Dermis microvascular lymphatic vessel endothelial cell (primary cell): Measurements from ENCODE around the gene MYADML2. TPM values are rescaled to one million over a fixed set of nuclear protein-coding genes. Genes with fewer than 3 reads are reported as not detected.

Experiments
- DNase-seq, 2 donors: peaks; one replicate each; pipeline versions ENCODE4 v3.0.0 to v3.0.0-alpha.2; 2010; ENCODE audit warnings: low read depth in 2 of 2
- total RNA-seq: library from RNA; depleted of rRNA; stranded (reverse); fragments of >200 nt; gene quantifications from 2 replicates; pipeline ENCODE4 v1.2.1, GENCODE V29; 2014

Gene MYADML2
- total RNA-seq, 1 donor from 2014 or later = not detected

GRCh38 chr17:81940538-81941483 is 6.2 kb downstream of the MYADML2 start:
- no peak for DNase-seq

DNA sequence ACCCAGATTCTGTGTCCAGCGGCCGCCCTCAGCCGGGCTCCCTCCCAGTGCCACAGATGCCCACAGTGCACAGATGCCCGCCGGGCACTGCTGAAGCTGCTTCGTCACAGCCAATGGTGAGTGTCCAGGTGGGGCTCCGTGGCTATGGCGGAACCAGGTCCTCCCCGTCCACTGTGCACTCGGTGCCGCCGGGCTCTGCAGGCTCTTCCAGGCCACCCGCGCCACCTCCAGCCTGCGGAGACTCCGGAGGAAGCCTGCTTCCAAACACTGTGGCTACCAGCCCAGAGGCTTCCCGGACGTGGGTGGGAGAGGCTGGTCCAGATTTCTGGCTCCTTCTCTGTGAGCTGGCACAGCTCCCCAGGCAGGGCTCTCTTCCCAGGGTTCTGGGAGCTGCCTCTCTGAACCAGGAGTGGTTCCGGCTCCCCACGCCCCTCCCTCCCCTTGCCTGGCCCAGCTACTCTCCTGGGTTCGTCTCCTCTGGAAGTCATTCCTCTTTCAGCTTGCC is 7.1 kb downstream of the MYADML2 start:
- no peak for DNase-seq

DNA sequence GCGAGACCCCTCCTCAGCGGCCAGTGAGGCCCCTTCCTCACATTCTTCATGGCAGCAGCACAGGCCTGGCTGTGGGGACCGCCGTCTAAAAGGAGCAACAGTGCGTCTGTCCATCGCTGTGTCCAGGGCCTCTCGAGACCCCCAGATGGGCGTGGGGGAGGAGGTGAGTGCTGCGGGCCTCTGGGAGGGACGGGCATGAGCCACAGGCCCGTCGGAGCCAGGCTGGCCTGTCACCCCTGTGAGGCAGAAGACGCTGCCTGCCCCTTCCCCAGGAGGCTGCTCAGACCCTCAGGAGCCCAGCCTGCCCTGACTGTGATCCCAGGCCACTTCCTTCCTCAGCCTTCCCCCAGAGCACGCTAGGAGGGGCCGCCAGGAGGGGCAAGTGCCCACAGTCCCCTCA is 7.8 kb downstream of the MYADML2 start:
- no peak for DNase-seq

- DNase-seq = no peak
These were observed 11.3 kb downstream of the MYADML2 start for GRCh38 chr17:81935709-81936084.

DNA sequence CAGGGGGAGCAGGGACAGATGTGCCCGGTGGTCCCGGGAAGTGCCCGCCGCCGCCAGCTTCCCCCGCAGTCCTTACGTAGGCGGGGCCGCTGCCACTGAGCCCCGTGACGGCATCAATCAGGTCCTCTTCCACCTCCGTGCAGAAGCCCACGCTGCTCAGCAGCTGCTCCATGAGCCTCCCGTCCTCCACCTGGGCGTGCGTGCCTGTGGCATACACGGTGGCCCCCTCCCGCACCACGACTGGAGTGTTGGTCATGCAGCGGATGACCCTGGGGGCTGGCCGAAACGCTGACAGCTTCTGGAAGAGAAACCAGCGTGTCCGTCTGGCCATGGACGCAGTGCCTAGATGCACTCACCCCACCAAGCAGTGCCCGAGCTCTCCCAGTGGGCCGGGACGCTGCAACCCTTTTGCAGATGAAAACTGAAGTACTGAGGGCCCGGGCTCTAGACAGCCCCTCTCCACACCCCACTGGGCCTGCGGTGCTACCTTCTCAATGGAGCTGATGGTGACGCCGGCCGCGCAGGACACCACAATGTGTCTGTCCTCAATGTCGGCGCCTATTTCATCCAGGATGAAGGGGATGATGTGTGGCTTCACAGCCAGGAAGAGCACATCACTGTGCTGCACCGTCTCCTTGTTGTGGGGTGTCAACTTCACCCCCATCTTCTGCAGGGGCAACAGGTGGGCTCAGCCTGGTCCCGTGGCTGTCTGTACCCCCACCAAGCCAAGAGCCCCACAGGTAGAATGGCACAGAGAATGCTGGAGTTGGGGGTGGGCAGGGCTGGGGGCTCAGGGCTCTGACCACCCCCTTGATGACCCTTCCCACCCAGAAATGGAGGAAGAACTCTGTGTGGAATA is 12.0 kb downstream of the MYADML2 start:
- no peak for DNase-seq

- no peak for DNase-seq
These were observed 12.8 kb downstream of the MYADML2 start for GRCh38 chr17:81934098-81934757.

DNA sequence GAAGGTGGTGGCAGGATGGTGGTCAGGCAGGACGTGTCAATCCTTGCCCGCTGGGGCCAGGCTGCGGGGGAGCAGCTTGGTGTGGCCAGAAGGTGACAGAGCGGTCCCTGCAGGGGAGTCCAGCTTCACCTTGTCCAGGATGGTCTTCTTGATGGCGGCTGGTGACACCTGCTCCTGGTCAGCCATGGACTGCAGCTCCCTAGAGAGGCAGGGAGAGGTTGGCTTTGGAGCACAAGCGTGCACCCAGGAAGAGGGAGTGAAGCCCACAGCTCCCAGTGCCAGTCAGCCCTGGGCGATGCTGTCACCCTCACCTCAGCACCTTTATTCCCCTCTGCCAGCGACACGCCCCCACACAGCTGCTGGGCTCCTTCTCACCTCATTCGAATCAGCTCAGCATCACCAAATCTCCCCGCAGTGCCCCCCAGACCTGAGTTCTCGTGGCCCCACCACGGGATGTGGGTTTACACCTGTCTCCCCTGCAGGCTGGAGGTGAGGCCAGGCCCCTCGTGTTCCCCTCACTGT is 13.8 kb downstream of the MYADML2 start:
- no peak for DNase-seq

DNA sequence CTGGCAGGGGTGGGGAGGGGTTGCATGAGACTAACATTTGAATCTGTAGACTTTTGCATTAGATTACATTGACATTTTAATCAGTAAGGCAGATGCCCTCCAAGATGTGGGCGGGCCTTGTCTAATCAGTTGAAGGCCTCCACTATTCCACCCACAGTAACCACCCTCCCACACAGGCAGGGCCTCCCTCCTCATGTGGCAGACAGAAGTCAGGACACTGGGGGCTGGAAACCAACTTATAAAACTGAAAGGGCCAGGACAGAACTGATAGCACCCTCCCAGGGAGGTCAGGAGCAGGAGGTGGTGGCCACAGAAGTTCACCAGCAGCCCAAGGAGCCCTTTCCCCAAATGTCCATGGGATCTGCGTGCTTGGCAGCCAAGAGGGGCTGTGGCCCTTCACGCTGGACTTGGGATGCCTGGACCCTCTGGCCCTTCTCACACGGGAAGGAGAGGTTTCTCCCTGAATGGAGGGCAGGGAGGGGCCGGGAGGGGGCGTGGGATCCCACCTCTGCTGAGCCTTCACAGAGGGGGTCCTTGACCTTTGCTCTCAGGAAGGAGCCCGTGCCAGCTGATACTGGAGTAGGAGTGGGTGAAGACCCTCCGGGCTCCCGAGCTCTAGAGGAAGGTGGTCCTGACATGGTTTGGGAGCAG is 14.6 kb downstream of the MYADML2 start:
- no peak for DNase-seq

- no peak for DNase-seq
These were observed 15.3 kb downstream of the MYADML2 start for GRCh38 chr17:81931557-81932332.

GRCh38 chr17:81931189-81931556 is 15.9 kb downstream of the MYADML2 start:
- DNase-seq = no peak

- no peak for DNase-seq
These were observed 16.6 kb downstream of the MYADML2 start for GRCh38 chr17:81930142-81931125.

DNA sequence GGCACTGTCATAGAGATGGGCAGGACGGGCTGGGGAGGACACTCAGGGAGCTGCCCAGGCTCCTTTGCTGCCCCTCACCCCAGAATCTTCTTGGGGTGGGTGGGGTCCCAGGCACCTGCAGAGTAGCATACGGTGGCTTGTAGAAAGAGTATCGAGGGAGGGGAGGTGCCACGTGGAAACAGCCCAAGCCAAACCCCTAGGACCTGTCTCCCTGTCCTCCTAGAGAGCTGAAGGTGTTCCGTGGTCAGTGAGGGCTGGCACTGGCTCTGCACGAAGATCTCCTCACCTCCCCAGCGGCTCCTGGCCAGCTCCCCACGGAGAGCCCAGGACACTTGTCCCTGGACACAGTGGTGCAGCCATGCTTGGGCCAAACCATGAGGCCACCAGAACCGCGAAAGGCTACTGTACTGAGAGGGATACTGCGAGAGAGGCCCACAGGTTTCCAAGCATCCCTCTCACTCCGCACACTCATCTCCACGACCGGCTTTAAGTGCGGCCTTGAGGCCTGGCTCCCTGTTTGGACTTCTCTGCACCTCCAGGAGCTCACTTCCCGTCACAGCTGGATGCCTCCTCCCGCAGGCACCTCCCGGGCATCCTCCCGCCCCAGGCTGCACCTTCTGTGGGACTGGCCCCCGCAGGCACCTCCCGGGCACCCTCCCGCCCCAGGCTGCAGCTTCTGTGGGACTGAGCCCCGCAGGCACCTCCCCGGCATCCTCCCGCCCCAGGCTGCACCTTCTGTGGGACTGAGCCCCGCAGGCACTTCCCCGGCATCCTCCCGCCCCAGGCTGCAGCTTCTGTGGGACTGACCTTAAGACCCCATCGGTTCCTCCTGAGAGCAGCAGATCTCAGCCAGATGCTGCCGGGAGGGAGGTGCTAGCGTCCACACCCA is 17.5 kb downstream of the MYADML2 start:
- DNase-seq = no peak

DNA sequence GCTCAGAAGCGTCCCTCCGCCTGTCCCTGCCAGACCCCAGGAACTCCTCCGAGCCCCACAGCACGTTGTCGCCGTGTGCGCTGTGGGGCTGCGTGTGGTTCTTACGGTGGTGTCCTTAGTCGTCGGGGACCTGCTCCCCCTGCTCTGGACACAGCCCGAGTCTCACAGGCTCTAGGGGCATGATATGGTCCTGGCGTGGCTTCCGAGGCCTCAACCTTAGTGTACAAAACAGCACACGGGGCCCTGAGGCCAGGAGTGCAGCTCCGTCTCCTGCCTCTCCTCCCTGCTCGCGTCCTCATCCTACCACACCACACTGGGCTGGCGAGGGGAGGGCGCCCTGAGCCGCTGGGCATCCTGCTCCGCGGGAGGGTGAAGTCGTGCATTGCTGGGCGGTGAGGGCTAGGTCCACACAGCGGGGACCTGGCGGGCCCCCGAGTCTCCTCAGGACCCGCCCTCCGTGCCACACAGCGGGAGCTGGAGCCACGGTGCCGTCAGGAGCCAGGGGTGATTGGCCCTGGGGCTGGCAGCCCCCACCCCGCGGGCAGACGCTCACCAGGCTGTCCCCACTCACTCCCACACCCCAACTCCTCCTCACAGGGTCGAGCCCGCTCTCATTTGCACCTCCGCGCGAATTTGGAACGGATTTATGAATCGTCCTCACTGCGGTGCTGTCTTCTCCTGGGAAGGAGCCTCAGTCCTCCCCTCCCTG is 18.3 kb downstream of the MYADML2 start:
- DNase-seq = no peak

DNA sequence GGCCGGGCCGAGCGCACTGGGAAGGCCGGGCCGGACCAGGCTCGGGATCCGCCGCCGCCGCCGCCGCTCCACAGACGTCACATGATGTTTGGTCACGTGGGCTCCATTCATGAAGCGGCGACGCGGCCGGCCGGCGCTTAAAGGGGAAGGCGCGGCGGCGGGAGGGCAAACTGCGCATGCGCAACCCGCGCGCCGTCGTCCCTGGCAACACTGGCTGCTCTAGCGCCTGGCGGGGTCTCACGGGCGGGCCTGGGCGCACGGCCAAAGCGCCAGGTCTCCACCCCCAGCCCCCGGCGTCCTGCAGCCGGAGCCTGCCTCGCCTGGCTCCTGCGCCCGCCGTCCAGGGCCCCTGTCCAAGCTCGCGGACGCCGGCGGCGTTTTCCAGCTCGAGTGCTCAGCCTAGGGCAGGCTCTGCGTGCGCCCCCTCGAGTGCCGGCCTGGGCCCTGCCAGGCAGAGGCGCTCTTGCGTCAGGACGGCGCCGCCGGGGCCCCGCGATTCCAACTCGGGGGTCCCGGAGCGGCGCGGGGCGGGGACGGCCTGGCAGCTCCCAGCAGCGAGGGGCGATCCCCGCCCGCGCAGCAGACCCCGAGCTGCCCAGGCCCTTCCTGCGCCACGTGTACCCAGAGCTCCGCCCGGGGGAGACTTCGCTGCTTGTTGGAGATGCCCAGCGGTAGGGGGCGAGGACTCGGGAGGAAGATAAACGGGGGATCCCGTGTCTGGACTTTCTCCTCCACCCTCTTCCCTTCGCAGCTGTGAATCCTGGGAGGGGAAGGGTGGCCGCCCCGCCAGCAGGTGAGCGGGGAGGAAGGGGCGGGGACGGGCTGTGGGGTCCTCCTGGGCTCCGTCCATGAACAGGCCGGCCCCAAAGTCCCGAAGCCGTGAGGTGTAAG is 19.1 kb downstream of the MYADML2 start, which contains the start of gene MAFG:
MAFG (minus strand) TSS at position 83 of the 891 bp plus-strand sequence. CDS start 4,550 bp downstream, outside the sequence.
- DNase-seq = peak; percentile 87 to 96

DNA sequence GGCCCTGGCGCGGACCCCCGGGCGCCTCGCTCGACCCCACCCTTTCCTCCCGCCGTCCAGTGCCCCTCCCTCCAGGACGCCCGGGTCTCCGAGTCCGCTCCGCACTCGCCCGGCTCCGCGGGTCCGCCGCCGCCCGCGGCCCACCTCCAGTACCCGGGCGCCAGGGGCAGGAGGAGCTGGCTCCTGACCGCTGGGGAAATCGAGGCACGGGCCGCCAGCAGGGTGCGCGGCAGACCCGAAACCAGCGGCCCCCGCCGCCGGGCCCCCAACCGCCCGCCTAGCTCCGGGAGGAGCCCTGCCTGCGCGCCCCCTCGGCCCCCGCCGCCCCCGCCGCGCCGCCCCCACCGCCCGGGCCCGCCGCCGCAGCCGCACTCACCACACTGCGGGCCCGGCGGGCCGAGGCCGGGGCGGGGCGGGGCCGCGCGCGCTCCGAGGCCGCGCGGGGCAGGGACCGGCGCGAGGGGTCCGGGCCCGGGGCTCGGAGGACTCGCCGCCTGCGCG is 19.8 kb downstream of the MYADML2 start:
- DNase-seq = no peak
